Tibial nerve (tissue), 4 donors: Measurements from ENCODE around the gene SPAG17. TPM values are rescaled to one million over a fixed set of nuclear protein-coding genes. Genes with fewer than 3 reads are reported as not detected.

Source experiments
- DNase-seq, 2 donors: peaks; one replicate each; pipeline ENCODE4 v3.0.0-alpha.2; 2019; ENCODE audit warnings: low spot score in 2 of 2
- H3K27ac ChIP-seq, 4 donors: fragments of 200-600 bp; sonication (generic) in 3 of 4; one replicate each; pipeline ENCODE4 v1.5.1; 2017 to 2019; ENCODE audit warnings: mild to moderate bottlenecking in 1 of 4
- H3K27me3 ChIP-seq, 2 donors: fragments of 200-600 bp; sonication (generic) in 1 of 2; one replicate each; pipeline versions ENCODE4 v1.5.1 to v1.6.0; 2017 to 2019
- H3K36me3 ChIP-seq, 3 donors: fragments of 200-600 bp; sonication (generic); one replicate each; pipeline ENCODE4 v1.5.1; 2018 to 2019
- H3K4me1 ChIP-seq, 4 donors: fragments of 200-600 bp; sonication (generic) in 3 of 4; one replicate each; pipeline ENCODE4 v1.5.1; 2017 to 2019
- H3K4me3 ChIP-seq, 4 donors: fragments of 200-600 bp; sonication (generic) in 3 of 4; one replicate each; pipeline ENCODE4 v1.5.1; 2017 to 2019; ENCODE audit warnings: mild to moderate bottlenecking in 1 of 4, moderate library complexity in 1 of 4
- H3K9me3 ChIP-seq, 4 donors: fragments of 200-600 bp; sonication (generic) in 3 of 4; one replicate each; pipeline ENCODE4 v1.5.1; 2017 to 2019
- EP300 ChIP-seq, 2 donors: sonication (generic); formaldehyde crosslinking; IDR thresholded peaks; one replicate each; pipeline ENCODE4 v1.6.1; 2017; ENCODE audit warnings: antibody characterized with exemption in 2 of 2, mild to moderate bottlenecking in 1 of 2
- POLR2A ChIP-seq, 2 donors: fragments of 450-650 bp; IDR thresholded peaks; one replicate each; pipeline ENCODE4 v1.6.1; 2017; ENCODE audit warnings: antibody characterized with exemption in 2 of 2, mild to moderate bottlenecking in 2 of 2, moderate library complexity in 2 of 2
- WGBS, 2 donors: methylation state at CpG; one replicate each; pipeline ENCODE4 v1.1.5; 2018; 5-methylcytosine and 5-hydroxymethylcytosine counted together
- total RNA-seq, 4 donors: library from RNA; depleted of rRNA; stranded (reverse); fragments of >200 nt; gene quantifications; one replicate each; pipeline ENCODE4 v1.1.0, GENCODE V29; 2016
- TF ChIP-seq, protein P1 (sequence below), 5 experiments: fragments of 200-600 bp in 3 of 5; fragments of 450-650 bp in 2 of 5; sonication (generic) in 3 of 5; IDR thresholded peaks; one replicate each; pipeline ENCODE4 v1.5.1; 2016 to 2019; ENCODE audit warnings: antibody characterized with exemption in 5 of 5, mild to moderate bottlenecking in 3 of 5, moderate library complexity in 2 of 5

SPAG17 gene
- total RNA-seq, 4 donors from 2014 or later, result under 0.01 to 4.2 (median 1.2) TPM

DNA sequence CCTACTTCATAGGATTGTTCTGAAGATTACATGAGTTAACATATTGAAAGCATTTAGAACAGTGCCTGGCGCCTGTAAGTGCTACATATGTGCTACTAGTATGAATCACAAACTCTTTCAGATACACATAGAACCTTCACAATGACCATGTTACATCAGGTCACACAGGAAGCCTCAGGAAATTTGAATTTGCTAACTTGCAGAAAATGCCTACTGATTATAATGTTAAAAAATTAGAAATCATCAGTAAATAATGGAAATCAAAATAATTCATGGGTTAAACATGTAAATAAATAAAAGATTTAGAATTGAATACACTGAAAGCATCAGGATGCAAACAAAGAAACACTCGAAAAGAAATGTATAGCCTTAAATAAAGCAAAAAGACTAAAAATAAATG is 94.9 kb downstream of the SPAG17 start:
- Histone ChIP-seq H3K4me1 (no peaks in the 10 kb centered on the region), H3K4me3 (no peak overlapping the region), H3K27me3 (no peaks in the 10 kb centered on the region), H3K36me3 (no peaks in the 10 kb centered on the region), H3K27ac (no peak overlapping the region), H3K9me3 (no peaks in the 10 kb centered on the region)
- WGBS, 2 donors, result 85 to 89% methylated on average over 2 of the region's 2 CpGs
- no peak for TF ChIP-seq EP300 (IDR thresholded peaks at IDR 0.05)
- TF ChIP-seq POLR2A (IDR thresholded peaks at IDR 0.05), result no peak
- TF ChIP-seq, protein P1, sequence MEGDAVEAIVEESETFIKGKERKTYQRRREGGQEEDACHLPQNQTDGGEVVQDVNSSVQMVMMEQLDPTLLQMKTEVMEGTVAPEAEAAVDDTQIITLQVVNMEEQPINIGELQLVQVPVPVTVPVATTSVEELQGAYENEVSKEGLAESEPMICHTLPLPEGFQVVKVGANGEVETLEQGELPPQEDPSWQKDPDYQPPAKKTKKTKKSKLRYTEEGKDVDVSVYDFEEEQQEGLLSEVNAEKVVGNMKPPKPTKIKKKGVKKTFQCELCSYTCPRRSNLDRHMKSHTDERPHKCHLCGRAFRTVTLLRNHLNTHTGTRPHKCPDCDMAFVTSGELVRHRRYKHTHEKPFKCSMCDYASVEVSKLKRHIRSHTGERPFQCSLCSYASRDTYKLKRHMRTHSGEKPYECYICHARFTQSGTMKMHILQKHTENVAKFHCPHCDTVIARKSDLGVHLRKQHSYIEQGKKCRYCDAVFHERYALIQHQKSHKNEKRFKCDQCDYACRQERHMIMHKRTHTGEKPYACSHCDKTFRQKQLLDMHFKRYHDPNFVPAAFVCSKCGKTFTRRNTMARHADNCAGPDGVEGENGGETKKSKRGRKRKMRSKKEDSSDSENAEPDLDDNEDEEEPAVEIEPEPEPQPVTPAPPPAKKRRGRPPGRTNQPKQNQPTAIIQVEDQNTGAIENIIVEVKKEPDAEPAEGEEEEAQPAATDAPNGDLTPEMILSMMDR (IDR thresholded peaks at IDR 0.05), result no peak
- DNase-seq, result no peak

DNA sequence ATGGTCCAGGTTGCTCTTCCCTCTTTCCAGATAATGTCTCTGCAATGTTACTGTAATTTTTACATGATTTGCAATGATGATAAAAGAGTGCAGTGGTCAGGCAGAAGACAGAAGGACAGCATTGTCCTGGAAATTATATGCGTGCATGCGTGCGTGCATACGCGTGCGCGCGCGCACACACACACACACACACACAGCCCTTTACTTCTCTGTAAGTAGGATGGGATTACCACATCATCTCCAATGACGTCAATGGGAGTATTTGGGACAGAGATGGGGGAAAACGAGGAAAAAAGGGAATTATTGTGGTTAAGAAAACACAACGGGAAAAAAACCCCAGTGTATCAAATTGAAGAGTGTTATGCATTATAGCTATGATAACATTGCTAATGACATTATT is 99.7 kb downstream of the SPAG17 start:
- no peak for DNase-seq
- Histone ChIP-seq H3K36me3 (no peaks in the 10 kb centered on the region), H3K27ac (no peak overlapping the region), H3K27me3 (no peaks in the 10 kb centered on the region), H3K4me3 (no peak overlapping the region), H3K4me1 (no peaks in the 10 kb centered on the region), H3K9me3 (no peaks in the 10 kb centered on the region)
- no peak for TF ChIP-seq EP300 (IDR thresholded peaks at IDR 0.05)
- TF ChIP-seq, protein P1 (IDR thresholded peaks at IDR 0.05), result no peak
- no peak for TF ChIP-seq POLR2A (IDR thresholded peaks at IDR 0.05)
- 89 to 95% methylated on average over 12 of the region's 12 CpGs for whole genome bisulfite sequencing, 2 donors

DNA sequence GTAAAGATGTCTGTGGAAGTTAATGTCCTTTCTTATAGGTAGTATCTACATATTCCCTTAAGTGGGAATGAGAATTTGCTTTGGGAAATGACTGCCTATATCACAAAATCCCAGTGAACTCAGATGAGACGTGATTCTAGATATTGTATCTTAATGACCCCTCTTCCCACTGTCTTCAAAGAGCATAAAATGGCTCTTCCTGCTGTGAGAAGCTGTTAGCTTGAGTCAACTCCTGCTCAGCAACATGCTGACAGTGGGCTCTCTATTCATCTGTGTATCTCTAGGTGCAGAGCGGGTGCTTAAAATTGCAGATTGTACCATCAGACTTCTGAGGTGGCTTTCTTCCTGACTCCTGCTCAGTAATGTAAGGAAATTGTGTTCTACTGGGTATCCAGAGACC is 100.6 kb downstream of the SPAG17 start:
- TF ChIP-seq EP300 (IDR thresholded peaks at IDR 0.05) (no peak), POLR2A (IDR thresholded peaks at IDR 0.05) (no peak)
- TF ChIP-seq, protein P1 (IDR thresholded peaks at IDR 0.05), result no peak
- Histone ChIP-seq H3K4me3 (no peak overlapping the region), H3K27ac (no peak overlapping the region), H3K4me1 (no peaks in the 10 kb centered on the region), H3K9me3 (no peaks in the 10 kb centered on the region), H3K27me3 (no peaks in the 10 kb centered on the region), H3K36me3 (no peaks in the 10 kb centered on the region)
- 72 to 78% methylated on average over 2 of the region's 2 CpGs for WGBS, 2 donors
- no peak for DNase-seq

DNA sequence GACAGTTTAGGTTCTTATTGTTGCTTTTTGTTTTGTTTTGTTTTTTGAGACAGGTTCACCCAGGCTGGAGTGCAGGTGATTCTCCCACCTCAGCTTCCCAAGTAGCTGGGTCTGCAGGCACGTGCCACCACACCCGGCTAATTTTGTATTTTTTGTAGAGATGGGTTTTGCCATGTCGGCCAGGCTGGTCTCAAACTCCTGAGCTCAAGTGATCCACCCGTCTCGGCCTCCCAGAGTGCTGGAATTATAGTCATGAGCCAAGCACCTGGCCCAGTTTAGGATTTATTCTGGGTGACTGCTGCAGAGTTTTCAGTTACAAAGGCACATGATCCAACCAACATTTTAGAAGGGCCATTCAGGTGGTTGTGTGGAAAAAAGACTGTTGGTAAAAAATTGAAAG is 102.0 kb downstream of the SPAG17 start:
- no peak for TF ChIP-seq POLR2A (IDR thresholded peaks at IDR 0.05)
- TF ChIP-seq, protein P1 (IDR thresholded peaks at IDR 0.05), result no peak
- TF ChIP-seq EP300 (IDR thresholded peaks at IDR 0.05), result no peak
- 96 to 97% methylated on average over 5 of the region's 5 CpGs for WGBS, 2 donors

DNA sequence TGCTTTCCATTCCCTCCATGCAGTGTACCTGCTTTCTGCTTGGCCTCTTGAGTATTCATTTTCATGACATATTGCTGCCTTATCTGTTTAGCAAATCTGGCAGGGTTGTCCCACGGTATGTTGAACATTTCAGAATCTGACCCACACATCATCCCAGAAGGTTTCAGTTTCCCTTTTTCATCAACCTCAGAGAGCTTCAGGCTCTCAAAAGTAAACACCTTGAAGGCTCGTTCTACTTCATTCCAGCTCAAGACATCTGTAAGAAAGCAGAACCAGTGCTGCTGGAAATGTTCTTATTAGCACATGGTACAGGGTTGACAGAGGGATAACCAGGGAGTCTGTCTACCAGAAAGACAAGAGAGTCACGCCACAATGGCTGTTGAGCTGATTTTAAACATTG is 103.6 kb downstream of the SPAG17 start:
- Histone ChIP-seq H3K4me3 (no peak overlapping the region), H3K27ac (no peak overlapping the region), H3K27me3 (no peaks in the 10 kb centered on the region), H3K9me3 (peaks cover 0 to 4% (median 0%) of the 10 kb centered on the region in 4 donors), H3K4me1 (no peaks in the 10 kb centered on the region), H3K36me3 (no peaks in the 10 kb centered on the region)
- WGBS, 2 donors, result 73 to 74% methylated on average over 3 of the region's 3 CpGs
- DNase-seq, result no peak
- TF ChIP-seq, protein P1 (IDR thresholded peaks at IDR 0.05), result no peak
- TF ChIP-seq POLR2A (IDR thresholded peaks at IDR 0.05) (no peak), EP300 (IDR thresholded peaks at IDR 0.05) (no peak)

More for the DNA sequence above, 102.0 kb downstream of the SPAG17 start:
- DNase-seq, result no peak
- Histone ChIP-seq H3K27me3 (no peaks in the 10 kb centered on the region), H3K27ac (no peak overlapping the region), H3K36me3 (no peaks in the 10 kb centered on the region), H3K4me1 (no peaks in the 10 kb centered on the region), H3K4me3 (no peak overlapping the region), H3K9me3 (peaks cover 0 to 4% (median 0%) of the 10 kb centered on the region in 4 donors)
